GM21526 (cell line): ENCODE data around the gene CEP19.

Experiments used
- ATAC-seq: cut with Tn5 transposase; IDR thresholded peaks from one replicate; pipeline ENCODE4 v1.9.1; 2021; ENCODE audit warnings: moderate library complexity; ENCODE audit not compliant: unreplicated experiment, low FRiP score

The CEP19 gene

DNA sequence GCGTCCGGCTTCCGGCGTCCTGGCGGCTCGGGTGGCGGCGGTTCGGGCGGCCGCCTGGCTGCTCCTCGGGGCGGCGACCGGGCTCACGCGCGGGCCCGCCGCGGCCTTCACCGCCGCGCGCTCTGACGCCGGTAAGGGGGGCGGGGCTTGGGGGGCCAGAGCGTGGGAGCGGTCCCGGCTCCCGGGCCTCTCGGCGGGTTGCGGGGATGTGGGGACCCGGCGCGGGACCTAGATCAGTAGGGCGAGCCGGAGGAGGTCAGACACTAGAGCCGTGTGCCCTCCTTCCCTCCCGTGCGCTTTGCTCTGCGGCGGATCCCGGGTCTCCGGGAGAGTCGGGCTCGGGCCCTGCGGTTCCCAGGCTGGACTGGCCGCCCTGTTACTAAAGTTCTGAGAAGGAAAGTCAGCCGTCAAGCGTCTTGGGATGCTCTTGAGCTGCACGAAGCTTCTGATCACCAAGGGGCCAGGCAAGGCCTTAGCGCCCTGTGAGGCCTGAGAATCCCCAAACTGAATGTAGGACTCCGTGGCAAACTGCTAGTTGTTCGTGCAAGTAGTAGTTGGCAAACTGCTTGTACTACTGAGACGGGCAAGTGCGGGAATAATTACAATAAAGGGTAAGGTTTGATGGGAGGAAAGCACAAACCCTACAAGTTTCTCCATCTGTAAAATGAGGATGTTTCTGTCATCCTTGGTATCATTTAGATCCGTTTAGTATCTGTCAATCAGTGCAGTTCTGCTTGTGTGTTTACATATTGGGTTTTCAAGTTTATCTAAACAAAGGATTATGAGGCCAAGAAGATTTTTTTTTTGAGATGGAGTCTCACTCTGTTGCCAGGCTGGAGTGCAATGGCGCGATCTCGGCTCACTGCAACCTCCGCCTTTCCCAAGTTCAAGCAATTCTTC is 714 bp upstream of the CEP19 start:
- peak; percentile 45 for ATAC-seq

DNA sequence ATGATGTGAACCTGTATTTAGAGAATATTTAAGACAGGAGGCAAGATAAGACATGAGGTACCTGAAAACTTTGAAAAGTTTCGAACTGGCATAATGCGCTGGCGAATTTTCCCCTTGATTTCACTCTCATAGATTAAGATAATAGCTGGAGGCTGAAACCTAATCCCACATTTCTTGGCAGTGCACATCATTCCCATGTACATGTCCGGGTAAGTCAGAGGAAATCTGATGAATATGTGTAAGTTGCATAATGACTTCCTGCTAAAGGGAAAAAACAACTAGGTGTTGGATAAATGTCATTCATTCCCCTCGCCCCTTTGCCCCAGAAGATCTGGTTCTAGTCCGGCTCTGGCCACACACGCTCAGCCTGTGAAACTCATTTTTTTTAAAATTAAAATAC is 3.6 kb downstream of the CEP19 start:
- ATAC-seq, result no peak

DNA sequence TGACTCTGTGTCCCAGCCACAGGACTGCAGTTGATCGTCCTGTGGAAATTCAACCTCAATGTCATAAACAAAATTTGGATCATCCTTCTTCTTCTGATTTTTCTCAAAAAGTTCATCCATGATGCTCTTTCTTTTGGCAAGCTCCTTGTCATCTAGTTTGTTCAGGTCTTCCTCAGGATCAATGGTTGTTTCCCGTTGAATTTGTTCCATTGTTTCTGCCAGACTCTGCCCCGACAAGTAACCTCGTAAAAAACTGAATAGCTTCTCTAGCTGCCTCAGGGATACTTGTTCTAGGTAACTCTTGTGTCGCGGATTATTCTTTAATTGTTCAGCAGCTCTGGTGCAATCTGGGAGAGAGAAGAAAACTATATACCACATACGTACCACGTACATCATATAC is 4.5 kb downstream of the CEP19 start:
- no peak for ATAC-seq

DNA sequence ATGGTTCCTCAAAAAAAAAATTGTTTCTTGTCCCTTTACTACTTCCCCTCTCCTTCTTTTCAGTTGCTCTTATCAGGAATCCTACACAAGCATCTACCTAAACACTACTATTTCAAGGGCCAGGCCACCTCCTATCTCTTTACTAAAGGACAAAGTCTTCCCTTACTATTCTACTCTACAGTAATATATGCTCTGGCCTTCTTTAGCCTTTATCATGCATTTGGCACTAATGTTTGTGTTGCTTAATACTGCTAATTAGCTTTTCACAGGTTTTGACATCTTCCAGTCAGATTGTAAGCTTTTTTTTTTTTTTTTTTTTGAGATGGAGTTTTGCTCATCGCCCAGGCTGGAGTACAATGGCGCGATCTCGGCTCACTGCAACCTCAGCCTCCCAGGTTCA is 5.3 kb downstream of the CEP19 start:
- no peak for ATAC-seq

DNA sequence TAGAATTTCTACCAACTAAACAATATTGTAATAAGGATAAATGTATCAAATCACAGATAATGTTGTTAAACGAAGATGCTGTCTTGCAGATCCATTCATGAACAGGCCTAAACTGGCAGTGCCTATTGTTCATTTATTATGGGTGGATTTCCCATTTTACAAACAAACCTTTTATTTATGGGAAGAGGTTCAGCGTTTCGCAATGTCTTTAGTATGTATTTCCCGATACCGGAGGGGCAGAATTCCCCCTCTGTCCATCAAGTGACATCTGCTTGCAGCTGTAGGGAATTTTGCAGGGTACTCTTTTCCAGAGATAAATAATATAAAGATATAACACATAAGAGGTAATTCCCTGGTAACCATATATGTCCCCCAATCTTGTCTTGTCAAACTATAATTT is 5.7 kb downstream of the CEP19 start:
- ATAC-seq, result no peak

DNA sequence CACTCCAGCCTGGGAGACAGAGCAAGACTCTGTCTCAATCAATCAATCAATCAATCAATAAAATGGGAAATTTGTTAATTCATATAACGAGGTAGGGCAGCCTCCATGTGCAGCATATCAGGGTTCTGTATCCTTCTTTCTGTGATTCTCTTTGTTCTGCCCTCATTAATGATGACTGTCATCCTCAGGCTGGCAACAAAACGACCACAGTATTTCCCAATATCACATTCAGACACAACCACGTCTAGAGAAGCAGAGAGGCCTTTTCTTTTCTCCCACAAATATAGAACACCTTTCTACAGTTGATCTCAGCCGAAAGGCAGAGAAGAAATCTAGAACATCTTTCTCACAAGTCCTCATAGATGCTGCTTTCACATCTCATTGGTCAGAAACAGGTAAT is 11.2 kb downstream of the CEP19 start:
- ATAC-seq, result no peak

DNA sequence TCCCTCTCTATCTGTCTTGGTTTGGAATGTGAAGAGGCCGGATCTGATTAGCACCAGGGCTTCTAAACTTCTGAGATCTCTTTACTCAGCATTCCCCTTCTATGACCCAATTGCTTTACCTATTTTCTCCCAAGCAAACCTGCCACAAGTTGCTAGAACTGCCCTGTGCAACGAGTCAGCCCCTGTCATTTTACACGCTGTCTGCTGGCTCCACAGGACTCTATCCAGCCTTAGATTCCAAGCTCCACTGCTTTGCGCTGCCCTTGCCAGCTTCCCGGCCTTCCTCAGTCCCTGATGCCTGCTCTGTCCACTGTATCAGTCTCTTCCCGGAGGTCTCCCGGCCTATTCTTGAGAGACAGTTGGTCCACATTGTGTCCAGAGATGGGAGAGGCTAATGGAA is 12.3 kb downstream of the CEP19 start:
- ATAC-seq, result no peak

DNA sequence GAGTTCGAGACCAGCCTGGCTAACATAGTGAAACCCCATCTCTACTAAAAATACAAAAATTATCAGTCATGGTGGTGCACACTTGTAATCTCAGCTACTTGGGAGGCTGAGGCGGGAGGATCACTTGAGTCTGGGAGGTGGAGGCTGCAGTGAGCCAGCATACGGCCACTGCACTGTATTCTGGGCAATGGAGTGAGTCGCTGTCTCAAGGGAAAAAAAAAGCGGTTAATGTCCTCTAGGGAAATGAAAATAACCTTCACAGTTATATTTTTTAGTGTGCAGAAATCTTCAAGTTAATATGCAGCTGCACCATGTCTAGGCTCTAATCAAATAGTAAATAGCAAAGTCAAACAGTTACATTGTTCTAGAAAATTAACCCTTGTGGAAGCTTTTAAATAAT is 14.8 kb downstream of the CEP19 start:
- no peak for ATAC-seq

DNA sequence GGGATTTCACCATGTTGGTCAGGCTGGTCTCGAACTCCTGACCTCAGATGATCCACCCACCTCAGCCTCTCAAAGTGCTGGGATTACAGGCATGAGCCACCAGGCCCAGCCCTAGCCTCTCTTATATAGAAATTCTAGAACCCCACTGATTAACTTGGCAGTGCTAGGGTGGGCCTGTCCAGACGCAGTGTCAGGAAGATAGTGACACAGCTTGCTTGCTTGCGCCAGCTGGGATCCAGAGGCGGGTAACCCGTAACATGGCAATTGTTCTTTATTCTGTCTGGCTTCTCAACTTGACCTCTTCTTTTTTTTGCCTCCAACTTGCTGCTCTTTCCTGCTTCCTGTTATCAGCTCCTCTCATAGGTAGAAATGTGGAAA is 16.2 kb downstream of the CEP19 start:
- ATAC-seq, result no peak

DNA sequence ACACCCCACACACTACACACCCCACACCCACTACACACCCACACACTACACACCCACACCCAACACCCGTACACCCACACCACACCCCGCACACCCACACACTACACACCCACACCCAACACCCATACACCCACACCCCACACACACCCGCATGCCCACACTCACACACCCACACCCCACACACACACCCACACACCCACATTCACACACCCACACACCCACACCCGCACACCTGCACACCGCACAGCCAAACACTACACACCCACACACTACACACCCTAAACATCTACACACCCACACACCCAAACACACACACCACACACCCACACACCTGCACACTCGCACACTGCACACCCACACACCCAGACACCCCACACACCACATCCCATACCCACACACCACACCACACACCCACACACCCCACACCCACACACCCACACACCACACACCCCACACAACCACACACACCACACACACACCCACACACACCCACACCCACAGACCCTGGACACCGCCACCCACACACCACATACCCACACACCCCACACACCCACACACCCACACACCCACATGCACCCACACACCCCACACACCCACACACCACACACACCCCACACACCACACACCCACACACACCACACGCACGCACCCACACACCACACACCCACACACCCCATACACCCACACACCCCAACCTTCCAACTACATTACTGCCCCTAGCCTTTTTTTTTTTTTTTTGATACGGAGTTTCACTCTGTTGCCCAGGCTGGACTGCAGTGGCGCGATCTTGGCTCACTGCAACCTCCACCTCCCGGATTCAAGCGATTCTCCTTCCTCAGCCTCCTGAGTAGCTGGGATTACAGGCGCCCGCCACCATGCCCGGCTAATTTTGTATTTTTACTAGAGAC is 16.9 kb downstream of the CEP19 start:
- ATAC-seq, result no peak

DNA sequence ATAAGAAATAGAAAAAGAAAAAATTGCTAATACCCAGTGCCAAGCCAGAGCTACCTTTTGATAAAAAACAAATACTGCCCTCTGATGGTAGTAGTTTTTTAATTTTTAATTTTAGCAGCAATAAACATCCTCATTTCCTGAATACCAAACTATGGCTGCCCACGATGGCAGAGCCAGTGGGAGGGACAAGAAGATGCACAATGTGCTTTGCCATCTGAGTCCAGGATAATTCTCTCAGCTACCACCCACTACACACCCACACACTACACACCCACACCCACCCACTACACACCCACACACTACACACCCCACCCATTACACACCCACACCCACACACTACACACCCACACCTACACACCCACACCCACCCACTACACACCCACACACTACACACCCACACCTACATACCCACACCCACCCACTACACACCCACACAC is 17.8 kb downstream of the CEP19 start:
- ATAC-seq, result no peak

DNA sequence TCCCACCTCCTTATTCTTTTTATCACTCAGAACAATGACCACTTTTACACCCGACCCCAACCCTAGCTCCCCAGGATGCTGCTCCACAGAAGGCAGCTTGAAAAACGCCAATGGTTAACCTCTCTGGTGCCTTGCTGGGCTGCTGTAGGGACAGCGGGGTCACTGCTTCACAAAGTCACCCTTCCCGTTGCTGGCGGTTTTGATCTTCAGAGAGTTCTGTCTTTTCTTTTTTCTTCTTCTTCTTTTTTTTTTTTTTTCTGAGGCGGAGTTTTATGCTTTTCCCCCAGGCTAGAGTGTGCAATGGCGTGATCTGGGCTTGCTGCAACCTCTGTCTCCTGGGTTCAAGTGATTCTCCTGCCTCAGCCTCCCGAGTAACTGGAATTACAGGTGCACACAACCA is 20.7 kb downstream of the CEP19 start:
- no peak for ATAC-seq

DNA sequence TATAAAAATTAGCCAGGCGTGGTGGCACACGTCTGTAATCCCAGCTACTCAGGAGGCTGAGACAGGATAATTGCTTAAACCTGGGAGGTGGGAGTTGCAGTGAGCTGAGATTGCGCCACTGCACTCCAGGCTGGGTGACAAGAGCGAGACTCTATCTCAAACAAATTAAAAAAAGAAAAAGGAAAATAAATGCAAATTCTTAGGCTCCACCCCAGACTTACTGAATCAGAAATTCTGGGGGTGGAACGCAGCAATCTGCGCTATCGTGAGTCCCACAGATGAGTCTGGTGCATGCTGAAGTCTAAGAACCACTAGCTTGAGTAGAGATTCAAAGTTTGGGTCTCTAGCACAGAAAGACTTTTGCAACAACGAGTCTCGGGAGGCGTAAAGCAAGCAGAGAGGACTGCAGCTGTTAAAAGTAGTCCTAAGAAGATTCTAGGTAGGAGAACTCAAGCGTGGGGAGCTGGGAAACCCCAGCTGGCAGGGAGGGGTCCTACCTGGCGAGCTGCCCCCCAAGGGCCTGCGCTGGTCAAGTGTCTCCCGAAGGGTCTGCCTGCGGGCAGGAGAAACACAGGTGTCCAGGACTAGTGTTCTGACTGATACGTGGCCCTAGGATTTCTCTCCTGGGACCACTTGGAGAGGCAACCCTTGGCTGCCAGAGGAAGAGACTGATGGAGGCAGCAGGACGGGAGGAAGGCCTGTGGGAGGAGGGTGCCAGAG is 21.9 kb downstream of the CEP19 start:
- no peak for ATAC-seq

DNA sequence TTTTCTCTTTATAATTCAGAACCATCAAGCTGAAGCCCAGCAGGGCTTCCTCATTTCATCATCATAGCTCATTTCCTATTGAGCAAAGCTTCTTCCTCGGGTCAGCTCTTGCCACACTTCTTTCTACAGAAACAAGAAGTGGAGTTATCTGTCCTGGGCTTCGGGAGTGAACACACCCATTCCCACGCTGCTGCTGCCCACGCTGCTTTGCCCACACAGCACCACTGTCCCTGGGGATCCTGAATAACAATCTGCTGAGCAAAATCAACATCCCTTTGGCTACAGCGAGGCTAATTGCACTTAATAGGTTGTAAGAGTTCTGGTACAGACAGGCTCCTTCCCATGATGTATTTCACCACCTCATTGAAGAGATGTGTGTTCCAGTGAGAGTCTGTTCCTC is 23.7 kb downstream of the CEP19 start:
- ATAC-seq, result no peak

DNA sequence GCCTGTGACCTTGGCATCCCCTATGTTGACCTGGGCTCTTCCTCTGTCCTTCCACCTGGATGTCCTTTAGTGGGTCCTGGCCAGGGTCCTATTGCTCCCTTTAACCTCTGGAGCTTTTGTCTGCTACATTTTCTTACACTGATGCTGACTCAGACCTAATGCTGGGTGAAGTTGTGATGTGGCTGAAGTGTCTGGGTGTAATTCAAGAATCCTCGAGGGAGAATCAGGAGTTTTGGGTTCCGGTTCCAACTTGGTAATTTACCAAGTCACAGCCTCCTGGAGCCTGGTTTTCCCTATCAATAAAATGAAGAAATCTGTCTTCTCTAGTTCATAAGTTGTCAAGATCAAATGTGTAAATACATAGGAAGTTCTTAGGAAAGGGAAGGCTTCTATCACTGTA is 25.6 kb downstream of the CEP19 start:
- no peak for ATAC-seq

DNA sequence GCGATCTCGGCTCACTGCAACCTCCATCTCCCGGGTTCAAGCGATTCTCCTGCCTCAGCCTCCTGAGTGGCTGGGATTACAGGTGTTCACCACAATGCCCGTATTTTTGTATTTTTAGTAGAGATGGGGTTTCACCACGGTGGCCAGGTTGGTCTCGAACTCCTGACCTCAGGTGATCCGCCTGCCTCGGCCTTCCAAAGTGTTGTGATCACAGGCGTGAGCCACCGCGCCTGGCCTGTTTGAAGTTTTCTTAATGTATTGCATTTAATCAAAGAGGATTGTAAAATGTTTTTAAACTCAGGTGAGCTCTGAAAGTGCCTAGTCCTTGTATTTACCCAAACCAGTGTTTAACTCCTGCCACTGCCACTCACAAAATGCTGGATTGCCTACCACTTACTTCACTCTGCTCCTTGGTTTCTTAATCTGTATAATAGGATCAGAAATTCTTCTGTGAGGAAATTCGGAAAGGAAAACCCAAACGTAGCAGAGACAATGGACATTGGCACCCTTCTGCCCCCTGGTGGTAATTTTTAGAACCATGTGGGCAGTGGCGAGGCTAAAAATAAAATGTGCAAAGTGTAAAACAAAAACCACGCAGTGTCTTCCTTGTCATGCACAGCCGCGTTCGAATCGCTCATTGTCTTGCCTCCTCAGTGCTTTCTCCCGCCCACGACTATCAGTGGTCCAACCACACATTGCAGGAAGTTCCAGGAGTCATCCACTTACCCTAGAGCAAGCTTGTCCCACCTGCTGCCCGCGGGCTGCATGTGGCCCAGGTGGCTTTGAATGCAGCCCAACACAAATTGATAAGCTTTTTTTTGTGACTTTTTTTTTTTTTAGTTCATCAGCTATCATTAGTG is 27.3 kb downstream of the CEP19 start:
- peak; percentile 75 for ATAC-seq

DNA sequence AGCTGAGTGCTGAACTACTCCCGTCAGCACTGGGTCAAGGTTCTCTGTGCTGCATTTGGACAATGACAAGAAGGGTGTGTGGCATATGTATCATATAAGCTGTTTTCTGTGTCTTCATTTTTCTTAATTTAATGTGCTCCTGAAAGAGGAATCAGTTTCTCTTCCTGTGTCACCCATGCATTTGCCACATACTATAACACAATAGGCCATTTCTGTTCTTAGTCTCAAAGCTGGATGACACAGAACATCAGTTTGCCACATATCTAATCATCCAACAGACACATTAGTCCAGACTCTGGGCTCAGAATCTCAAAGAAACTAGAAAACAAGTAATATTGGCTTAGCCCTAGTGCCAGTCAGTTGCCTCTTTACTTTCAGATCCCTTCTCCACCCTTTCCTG is 34.1 kb downstream of the CEP19 start:
- ATAC-seq, result no peak

DNA sequence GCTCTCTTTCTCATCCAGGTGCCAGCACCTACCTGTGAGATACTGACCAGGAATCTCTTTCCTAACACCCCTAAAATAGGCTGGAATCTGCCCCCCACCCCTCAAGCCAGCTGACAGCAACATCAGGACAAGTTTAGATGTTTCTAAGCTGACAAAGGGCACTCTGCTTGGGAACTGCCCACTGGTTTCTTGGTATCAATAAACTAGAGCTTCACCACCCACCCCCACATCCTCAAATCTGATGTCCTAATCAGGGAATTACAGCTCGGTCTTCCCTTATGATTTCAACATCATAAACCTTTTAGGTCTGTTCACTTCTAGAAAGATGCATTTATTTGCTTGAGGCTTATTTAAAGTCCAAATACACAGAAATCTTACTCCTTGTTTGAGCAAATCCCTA is 34.7 kb downstream of the CEP19 start:
- no peak for ATAC-seq

DNA sequence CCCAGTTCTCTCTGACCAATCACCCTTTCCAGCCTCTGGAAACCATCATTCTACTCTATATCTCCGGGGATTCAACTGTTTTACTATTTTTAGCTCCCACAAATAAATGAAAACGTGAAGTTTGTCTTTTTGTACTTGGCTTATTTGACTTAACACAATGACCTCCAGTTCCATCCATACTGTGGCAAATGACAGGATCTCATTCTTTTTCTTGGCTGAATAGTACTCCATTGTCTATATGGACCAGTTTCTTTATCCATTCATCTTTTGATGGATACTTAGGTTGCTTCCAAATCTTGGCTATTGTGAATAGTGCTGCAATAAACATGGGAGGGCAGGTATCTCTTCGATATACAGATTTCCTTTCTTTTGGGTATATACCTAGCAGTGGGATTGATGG is 38.4 kb downstream of the CEP19 start:
- ATAC-seq, result no peak

DNA sequence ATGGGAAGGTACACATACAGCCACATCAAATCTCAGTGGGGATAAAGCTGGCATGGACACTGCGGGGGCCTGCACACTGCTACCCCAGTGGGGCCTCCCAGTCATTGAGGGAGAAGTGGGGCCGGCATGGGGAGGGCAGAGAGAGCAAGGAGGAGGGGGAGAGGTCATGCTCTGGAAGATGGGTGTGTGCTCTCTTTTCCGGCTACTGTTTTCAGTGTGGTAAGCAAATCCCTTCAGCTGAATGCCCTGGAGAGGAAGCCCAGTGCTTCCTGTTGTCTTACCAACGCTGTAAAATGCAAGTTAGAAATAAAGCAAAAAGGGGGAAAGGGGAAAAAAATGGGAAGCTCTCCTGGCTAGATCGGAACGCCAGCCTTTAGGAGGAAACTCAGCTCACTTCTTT is 41.7 kb downstream of the CEP19 start:
- no peak for ATAC-seq
